Keratinocyte (primary cell): ENCODE results near the gene NBEAL2. TPM values are rescaled to one million over a fixed set of nuclear protein-coding genes. Genes with fewer than 3 reads are reported as not detected.

ENCODE experiments used
- DNase-seq: peaks from one replicate; pipeline ENCODE4 v3.0.0-alpha.2; 2011; ENCODE audit warnings: low read depth, missing footprints, low spot score
- FAIRE-seq: peaks from 2 replicates; lab custom pipeline; 2011; peaks lifted over from hg19 to GRCh38; lab: Jason Lieb, UNC
- H2AFZ ChIP-seq: 2 replicates; pipeline ENCODE4 v1.6.0; 2012; ENCODE audit warnings: low read length, control low read depth, inconsistent platforms; ENCODE audit not compliant: control insufficient read depth
- H3K27ac ChIP-seq: 2 replicates; pipeline ENCODE4 v1.5.1; 2011; ENCODE audit warnings: low read length; ENCODE audit not compliant: control insufficient read depth, insufficient read depth
- H3K27me3 ChIP-seq: 3 replicates; pipeline ENCODE4 v1.6.0; 2011; ENCODE audit warnings: low read length; ENCODE audit not compliant: control insufficient read depth, insufficient read depth; ENCODE audit errors: extremely low read depth
- H3K36me3 ChIP-seq, 2 experiments: 2 replicates in 1 of 2; 3 replicates in 1 of 2; pipeline ENCODE4 v1.5.1; 2011; ENCODE audit warnings: low read length in 2 of 2, mild to moderate bottlenecking in 1 of 2; ENCODE audit not compliant: control insufficient read depth in 2 of 2, insufficient read depth in 2 of 2; ENCODE audit errors: extremely low read depth in 1 of 2
- H3K4me1 ChIP-seq: 3 replicates; pipeline ENCODE4 v1.5.1; 2011; ENCODE audit warnings: low read length; ENCODE audit not compliant: control insufficient read depth, insufficient read depth; ENCODE audit errors: extremely low read depth
- H3K4me2 ChIP-seq: 3 replicates; pipeline ENCODE4 v1.6.0; 2011; ENCODE audit warnings: low read depth, low read length; ENCODE audit not compliant: control insufficient read depth, insufficient read depth; ENCODE audit errors: extremely low read depth
- H3K4me3 ChIP-seq, 3 experiments: fragments of 200-600 bp in 1 of 3; sonication (generic) in 1 of 3; 2 replicates in 2 of 3; 3 replicates in 1 of 3; pipeline ENCODE4 v1.5.1; 2011 to 2016; ENCODE audit warnings: low read length in 3 of 3, mild to moderate bottlenecking in 3 of 3, control low read depth in 2 of 3, inconsistent platforms in 1 of 3, low read depth in 1 of 3, mixed read lengths in 1 of 3, mixed run types in 1 of 3, moderate library complexity in 1 of 3; ENCODE audit not compliant: control insufficient read depth in 2 of 3, insufficient read depth in 2 of 3; ENCODE audit errors: extremely low read depth in 1 of 3
- H3K79me2 ChIP-seq: 2 replicates; pipeline ENCODE4 v1.6.0; 2012; ENCODE audit warnings: low read length; ENCODE audit not compliant: control insufficient read depth, insufficient read depth
- H3K9ac ChIP-seq: 3 replicates; pipeline ENCODE4 v1.6.0; 2011; ENCODE audit warnings: low read length; ENCODE audit not compliant: control insufficient read depth, insufficient read depth; ENCODE audit errors: extremely low read depth
- H3K9me1 ChIP-seq: 3 replicates; pipeline ENCODE4 v1.6.0; 2011; ENCODE audit warnings: low read length; ENCODE audit not compliant: control insufficient read depth, insufficient read depth; ENCODE audit errors: extremely low read depth
- H3K9me3 ChIP-seq: 2 replicates; pipeline ENCODE4 v1.5.1; 2012; ENCODE audit warnings: low read depth, low read length; ENCODE audit not compliant: control insufficient read depth
- H4K20me1 ChIP-seq: 3 replicates; pipeline ENCODE4 v1.6.0; 2011; ENCODE audit warnings: low read length; ENCODE audit not compliant: control insufficient read depth, insufficient read depth; ENCODE audit errors: extremely low read depth
- EZH2 ChIP-seq: IDR thresholded peaks from one replicate; pipeline ENCODE4 v1.6.1; 2012; ENCODE audit warnings: inconsistent platforms, mild to moderate bottlenecking, low read length, moderate library complexity
- dilution Hi-C: fragments of 300-500 bp; cut with MboI; formaldehyde crosslinking; loops from one replicate; pipeline ENCODE4 v1.7.0; 2020; ENCODE audit warnings: low sequenced_read_pairs; ENCODE audit not compliant: extremely low pct_ligation_motif_present
- polyA plus RNA-seq, 5 experiments: library from polyadenylated mRNA; depleted of rRNA in 3 of 5; stranded (reverse) in 3 of 5; stranded (forward) in 1 of 5; unstranded in 1 of 5; fragments of >200 nt; gene quantifications; 1 replicate in 1 of 5; 2 replicates in 3 of 5; 3 replicates in 1 of 5; pipeline versions ENCODE4 v1.2.1 to v1.2.3, GENCODE V29; 2011 to 2012; ENCODE audit warnings: missing spikeins in 2 of 5, low read depth in 1 of 5, low replicate concordance in 1 of 5
- TF ChIP-seq, protein P1 (sequence below), 3 experiments: IDR thresholded peaks in 1 of 3; conservative IDR thresholded peaks in 1 of 3; optimal IDR thresholded peaks in 1 of 3; 2 replicates in 2 of 3; 3 replicates in 1 of 3; pipeline versions ENCODE3 to v1.5.1; 2011; ENCODE audit warnings: low read length in 3 of 3, mild to moderate bottlenecking in 3 of 3, moderate library complexity in 2 of 3, control low read depth in 1 of 3, inconsistent platforms in 1 of 3; ENCODE audit not compliant: insufficient read depth in 2 of 3; ENCODE audit errors: extremely low read depth in 1 of 3

The NBEAL2 gene
- polyA plus RNA-seq, 1 donor (not counting 4 experiments of a cell fraction or from before 2014, with no cell fraction given), result 22.8 TPM

DNA sequence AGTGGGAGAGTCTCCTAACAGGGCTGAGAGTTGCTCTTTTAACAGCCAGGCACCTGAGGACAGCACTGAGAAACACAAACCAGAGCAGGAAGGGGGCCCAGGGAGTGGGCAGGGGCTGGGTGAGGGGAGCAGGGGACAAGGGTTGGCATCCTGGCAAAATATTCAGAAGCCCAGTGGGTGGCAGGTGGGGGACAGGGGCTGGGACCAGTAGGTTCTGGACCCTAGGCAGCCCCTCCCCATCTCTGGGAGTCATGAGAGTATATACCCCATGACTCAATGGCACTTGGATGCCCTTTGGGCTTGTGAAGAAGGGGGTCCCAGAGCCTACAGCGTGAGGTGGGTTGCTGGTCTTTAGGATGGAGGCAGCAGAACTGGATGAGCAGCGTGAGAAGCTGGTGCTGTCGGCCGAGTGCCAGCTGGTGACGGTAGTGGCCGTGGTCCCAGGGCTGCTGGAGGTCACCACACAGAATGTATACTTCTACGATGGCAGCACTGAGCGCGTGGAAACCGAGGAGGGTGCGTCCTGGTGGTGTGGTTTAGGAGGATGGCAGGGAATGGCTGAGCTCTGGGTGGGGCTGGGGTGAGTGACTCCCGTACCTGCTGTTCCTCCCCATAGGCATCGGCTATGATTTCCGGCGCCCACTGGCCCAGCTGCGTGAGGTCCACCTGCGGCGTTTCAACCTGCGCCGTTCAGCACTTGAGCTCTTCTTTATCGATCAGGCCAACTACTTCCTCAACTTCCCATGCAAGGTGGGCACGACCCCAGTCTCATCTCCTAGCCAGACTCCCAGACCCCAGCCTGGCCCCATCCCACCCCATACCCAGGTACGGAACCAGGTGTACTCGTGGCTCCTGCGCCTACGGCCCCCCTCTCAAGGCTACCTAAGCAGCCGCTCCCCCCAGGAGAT lies 24.2 kb downstream of the NBEAL2 start:
- H3K4me2 ChIP-seq, result no peak overlapping the region
- H3K36me3 ChIP-seq, result peaks cover 40 to 76% of the 10 kb centered on the region in 2 experiments
- no peak for DNase-seq
- no peaks in the 10 kb centered on the region for H3K9me3 ChIP-seq
- H3K79me2 ChIP-seq, result no peaks in the 10 kb centered on the region
- no peaks in the 10 kb centered on the region for H4K20me1 ChIP-seq
- no peak overlapping the region for H3K27ac ChIP-seq
- FAIRE-seq, result no peak
- H3K9me1 ChIP-seq, result no peaks in the 10 kb centered on the region
- no peak for TF ChIP-seq EZH2
- TF ChIP-seq, protein P1, sequence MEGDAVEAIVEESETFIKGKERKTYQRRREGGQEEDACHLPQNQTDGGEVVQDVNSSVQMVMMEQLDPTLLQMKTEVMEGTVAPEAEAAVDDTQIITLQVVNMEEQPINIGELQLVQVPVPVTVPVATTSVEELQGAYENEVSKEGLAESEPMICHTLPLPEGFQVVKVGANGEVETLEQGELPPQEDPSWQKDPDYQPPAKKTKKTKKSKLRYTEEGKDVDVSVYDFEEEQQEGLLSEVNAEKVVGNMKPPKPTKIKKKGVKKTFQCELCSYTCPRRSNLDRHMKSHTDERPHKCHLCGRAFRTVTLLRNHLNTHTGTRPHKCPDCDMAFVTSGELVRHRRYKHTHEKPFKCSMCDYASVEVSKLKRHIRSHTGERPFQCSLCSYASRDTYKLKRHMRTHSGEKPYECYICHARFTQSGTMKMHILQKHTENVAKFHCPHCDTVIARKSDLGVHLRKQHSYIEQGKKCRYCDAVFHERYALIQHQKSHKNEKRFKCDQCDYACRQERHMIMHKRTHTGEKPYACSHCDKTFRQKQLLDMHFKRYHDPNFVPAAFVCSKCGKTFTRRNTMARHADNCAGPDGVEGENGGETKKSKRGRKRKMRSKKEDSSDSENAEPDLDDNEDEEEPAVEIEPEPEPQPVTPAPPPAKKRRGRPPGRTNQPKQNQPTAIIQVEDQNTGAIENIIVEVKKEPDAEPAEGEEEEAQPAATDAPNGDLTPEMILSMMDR (optimal IDR thresholded peaks at IDR 0.05 in 1 of 3, IDR thresholded peaks at IDR 0.05 in 1 of 3, conservative IDR thresholded peaks at IDR 0.05 in 1 of 3; ENCODE audit: extremely low read depth in 1 of 3, insufficient read depth in 2 of 3, low read length in 3 of 3), result no peak
- dilution Hi-C loops, result no loop called here
- H2AFZ ChIP-seq, result no peak overlapping the region
- no peaks in the 10 kb centered on the region for H3K27me3 ChIP-seq
- no peak overlapping the region for H3K4me3 ChIP-seq
- peaks cover 8% of the 10 kb centered on the region for H3K4me1 ChIP-seq
- H3K9ac ChIP-seq, result no peak overlapping the region

GRCh38 chr3:47004369-47005211 lies 25.1 kb downstream of the NBEAL2 start:
- Histone ChIP-seq H3K27me3 (no peaks in the 10 kb centered on the region), H3K79me2 (no peaks in the 10 kb centered on the region), H3K4me1 (peaks cover 8% of the 10 kb centered on the region), H3K36me3 (peaks cover 39 to 69% of the 10 kb centered on the region in 2 experiments), H3K9me3 (no peaks in the 10 kb centered on the region), H3K9ac (no peak overlapping the region), H3K27ac (no peak overlapping the region), H3K4me3 (no peak overlapping the region), H3K9me1 (no peaks in the 10 kb centered on the region), H2AFZ (no peak overlapping the region), H4K20me1 (no peaks in the 10 kb centered on the region), H3K4me2 (no peak overlapping the region)
- TF ChIP-seq EZH2, result no peak
- TF ChIP-seq, protein P1 (optimal IDR thresholded peaks at IDR 0.05 in 1 of 3, IDR thresholded peaks at IDR 0.05 in 1 of 3, conservative IDR thresholded peaks at IDR 0.05 in 1 of 3; ENCODE audit: extremely low read depth in 1 of 3, insufficient read depth in 2 of 3, low read length in 3 of 3), result no peak
- dilution Hi-C loops, result no loop called here
- DNase-seq (no peak), FAIRE-seq (no peak)
